Peyer's patch (tissue), 4 donors: ENCODE measurements around the gene RPS2. TPM values are rescaled to one million over a fixed set of nuclear protein-coding genes. Genes with fewer than 3 reads are reported as not detected.

Experiments
- DNase-seq, 3 donors: peaks; one replicate each; pipeline ENCODE4 v3.0.0-alpha.2; 2017 to 2019
- H3K27ac ChIP-seq, 4 donors: fragments of 200-600 bp; sonication (generic); one replicate each; pipeline ENCODE4 v1.5.1; 2016 to 2019
- H3K27me3 ChIP-seq, 2 donors: fragments of 200-600 bp; sonication (generic); one replicate each; pipeline ENCODE4 v1.5.1; 2019
- H3K36me3 ChIP-seq, 3 donors: fragments of 200-600 bp; sonication (generic); one replicate each; pipeline ENCODE4 v1.5.1; 2016 to 2019
- H3K4me1 ChIP-seq, 4 donors: fragments of 200-600 bp; sonication (generic); one replicate each; pipeline ENCODE4 v1.5.1; 2016 to 2019
- H3K4me3 ChIP-seq, 4 donors: fragments of 200-600 bp; sonication (generic); 1 replicate in 3 of 4; 2 replicates in 1 of 4; pipeline ENCODE4 v1.5.1; 2016 to 2019; ENCODE audit warnings: mild to moderate bottlenecking in 1 of 4
- H3K9me3 ChIP-seq, 4 donors: fragments of 200-600 bp; sonication (generic); one replicate each; pipeline ENCODE4 v1.5.1; 2016 to 2019; ENCODE audit warnings: mild to moderate bottlenecking in 1 of 4
- POLR2A ChIP-seq, 2 donors: fragments of 450-650 bp; IDR thresholded peaks; one replicate each; pipeline ENCODE4 v1.5.1; 2017; ENCODE audit warnings: antibody characterized with exemption in 2 of 2, mild to moderate bottlenecking in 2 of 2, moderate library complexity in 2 of 2
- total RNA-seq, 4 donors: library from RNA; depleted of rRNA; stranded (reverse); fragments of >200 nt; gene quantifications; one replicate each; pipeline ENCODE4 v1.1.0, GENCODE V29; 2016
- TF ChIP-seq, protein P1 (sequence below), 6 experiments: fragments of 450-650 bp in 4 of 6; fragments of 200-600 bp in 2 of 6; sonication (generic) in 1 of 6; IDR thresholded peaks; one replicate each; pipeline ENCODE4 v1.5.1; 2017 to 2019; ENCODE audit warnings: antibody characterized with exemption in 6 of 6, mild to moderate bottlenecking in 3 of 6, moderate library complexity in 1 of 6

The RPS2 gene
- total RNA-seq, 4 donors from 2014 or later = 736 to 1,881 (median 1,543) TPM

DNA sequence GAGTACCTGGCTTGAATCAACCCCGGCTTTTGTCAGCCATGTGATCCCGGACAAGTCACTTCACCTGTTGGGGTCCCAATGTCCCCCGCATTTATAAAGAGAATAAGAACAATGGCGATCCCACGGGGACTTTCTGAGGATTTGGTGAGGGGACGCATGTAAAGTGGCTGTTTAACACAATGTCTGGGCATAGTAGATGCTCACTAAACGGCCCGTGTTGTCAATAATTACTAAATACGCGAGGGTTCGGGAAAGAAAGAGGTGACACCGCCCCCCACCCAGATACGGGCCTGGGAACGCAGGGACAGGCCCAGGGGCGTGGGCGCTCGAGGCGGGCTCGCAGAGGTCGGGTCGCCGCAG lies 26.9 kb upstream of the RPS2 start:
- DNase-seq = no peak
- no peak for TF ChIP-seq POLR2A (IDR thresholded peaks at IDR 0.05)
- TF ChIP-seq, protein P1, sequence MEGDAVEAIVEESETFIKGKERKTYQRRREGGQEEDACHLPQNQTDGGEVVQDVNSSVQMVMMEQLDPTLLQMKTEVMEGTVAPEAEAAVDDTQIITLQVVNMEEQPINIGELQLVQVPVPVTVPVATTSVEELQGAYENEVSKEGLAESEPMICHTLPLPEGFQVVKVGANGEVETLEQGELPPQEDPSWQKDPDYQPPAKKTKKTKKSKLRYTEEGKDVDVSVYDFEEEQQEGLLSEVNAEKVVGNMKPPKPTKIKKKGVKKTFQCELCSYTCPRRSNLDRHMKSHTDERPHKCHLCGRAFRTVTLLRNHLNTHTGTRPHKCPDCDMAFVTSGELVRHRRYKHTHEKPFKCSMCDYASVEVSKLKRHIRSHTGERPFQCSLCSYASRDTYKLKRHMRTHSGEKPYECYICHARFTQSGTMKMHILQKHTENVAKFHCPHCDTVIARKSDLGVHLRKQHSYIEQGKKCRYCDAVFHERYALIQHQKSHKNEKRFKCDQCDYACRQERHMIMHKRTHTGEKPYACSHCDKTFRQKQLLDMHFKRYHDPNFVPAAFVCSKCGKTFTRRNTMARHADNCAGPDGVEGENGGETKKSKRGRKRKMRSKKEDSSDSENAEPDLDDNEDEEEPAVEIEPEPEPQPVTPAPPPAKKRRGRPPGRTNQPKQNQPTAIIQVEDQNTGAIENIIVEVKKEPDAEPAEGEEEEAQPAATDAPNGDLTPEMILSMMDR (IDR thresholded peaks at IDR 0.05) = no peak
- peak overlapping the region; percentile 73 to 85 (median 78) for H3K27ac ChIP-seq
- peaks cover 0 to 12% (median 0%) of the 10 kb centered on the region in 3 donors for H3K36me3 ChIP-seq
- peaks cover 3 to 37% (median 15%) of the 10 kb centered on the region in 4 donors for H3K4me1 ChIP-seq
- H3K4me3 ChIP-seq = peak overlapping the region; percentile 12 to 71 (median 42)
- peaks cover 0 to 22% of the 10 kb centered on the region in 2 donors for H3K27me3 ChIP-seq
- peaks cover 0 to 4% (median 0%) of the 10 kb centered on the region in 4 donors for H3K9me3 ChIP-seq

DNA sequence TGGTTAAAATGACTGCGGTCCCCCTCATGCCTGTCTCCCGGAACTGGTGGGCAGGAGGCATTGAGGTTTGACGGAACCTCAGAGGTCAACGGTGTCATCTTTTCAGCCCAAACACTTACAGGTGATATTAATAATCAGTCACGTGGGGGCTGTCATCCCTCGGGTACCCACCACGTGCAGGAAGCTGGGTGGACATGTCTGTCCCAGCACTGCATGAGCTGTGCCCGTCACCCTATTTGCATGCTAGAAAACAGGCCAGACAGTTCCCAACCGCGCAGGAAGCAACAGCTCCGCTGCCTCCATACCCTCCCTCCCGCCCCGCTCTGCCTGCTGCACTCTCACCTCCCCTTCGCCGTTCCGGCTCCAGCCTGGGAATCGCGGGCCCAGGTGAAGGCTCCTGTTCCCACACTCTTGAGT lies 26.5 kb upstream of the RPS2 start:
- H3K4me1 ChIP-seq = peaks cover 3 to 40% (median 15%) of the 10 kb centered on the region in 4 donors
- peak overlapping the region; percentile 18 to 85 (median 80) for H3K27ac ChIP-seq
- DNase-seq = peak in 2 of 3 donors; percentile 93
- peaks cover 0 to 4% (median 0%) of the 10 kb centered on the region in 4 donors for H3K9me3 ChIP-seq
- TF ChIP-seq, protein P1 (IDR thresholded peaks at IDR 0.05) = no peak
- no peak for TF ChIP-seq POLR2A (IDR thresholded peaks at IDR 0.05)
- peaks cover 0 to 16% (median 0%) of the 10 kb centered on the region in 3 donors for H3K36me3 ChIP-seq
- H3K27me3 ChIP-seq = peaks cover 0 to 22% of the 10 kb centered on the region in 2 donors
- H3K4me3 ChIP-seq = peak overlapping the region; percentile 38 to 71 (median 46)

DNA sequence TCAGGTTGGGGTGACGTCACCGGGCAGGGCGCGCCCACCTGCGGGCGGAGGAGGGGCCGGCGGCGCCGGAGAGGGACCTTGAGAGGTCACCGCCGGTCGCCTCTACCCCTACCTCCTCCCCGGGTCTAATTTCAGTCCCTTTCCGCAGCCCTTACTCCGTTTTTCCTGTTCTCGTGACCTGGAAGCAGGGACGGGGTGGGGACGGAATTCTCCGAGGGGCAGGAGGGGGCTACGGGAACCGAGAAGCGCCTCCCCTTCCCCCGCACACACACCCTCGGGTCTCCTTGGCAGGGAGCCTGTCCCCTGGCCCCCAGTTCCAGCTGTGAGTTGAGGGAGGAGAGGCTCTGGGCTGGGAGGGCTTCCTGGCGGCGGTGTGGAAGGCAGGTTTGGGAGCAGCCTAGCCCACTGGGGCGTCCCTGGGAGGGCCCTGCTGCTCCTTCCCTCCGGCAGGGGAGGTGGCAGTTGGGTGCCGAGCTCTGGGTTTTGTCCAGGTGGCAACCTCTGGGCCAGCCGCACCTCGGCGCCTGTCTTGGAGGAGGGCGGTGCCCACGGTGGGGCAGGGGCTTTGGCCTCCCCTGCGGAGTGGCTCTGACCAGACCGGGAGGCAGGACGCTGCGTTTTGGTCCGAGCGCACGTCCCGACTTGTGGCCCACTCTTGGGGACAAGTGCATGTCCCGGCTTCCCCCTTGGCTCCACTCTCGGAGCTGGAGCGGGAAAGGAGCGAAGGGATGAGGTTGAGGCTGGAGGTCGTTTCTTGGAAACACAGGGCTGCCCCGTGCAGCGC lies 25.9 kb upstream of the RPS2 start:
- H3K27ac ChIP-seq = peak overlapping the region; percentile 4 to 85 (median 80)
- peaks cover 0 to 22% of the 10 kb centered on the region in 2 donors for H3K27me3 ChIP-seq
- H3K4me3 ChIP-seq = peak overlapping the region; percentile 46 to 71 (median 52)
- peaks cover 3 to 46% (median 16%) of the 10 kb centered on the region in 4 donors for H3K4me1 ChIP-seq
- TF ChIP-seq POLR2A (IDR thresholded peaks at IDR 0.05) = no peak
- TF ChIP-seq, protein P1 (IDR thresholded peaks at IDR 0.05) = no peak
- peaks cover 0 to 4% (median 0%) of the 10 kb centered on the region in 4 donors for H3K9me3 ChIP-seq
- H3K36me3 ChIP-seq = peaks cover 0 to 22% (median 0%) of the 10 kb centered on the region in 3 donors
- peak in 2 of 3 donors; percentile 86 to 90 for DNase-seq

DNA sequence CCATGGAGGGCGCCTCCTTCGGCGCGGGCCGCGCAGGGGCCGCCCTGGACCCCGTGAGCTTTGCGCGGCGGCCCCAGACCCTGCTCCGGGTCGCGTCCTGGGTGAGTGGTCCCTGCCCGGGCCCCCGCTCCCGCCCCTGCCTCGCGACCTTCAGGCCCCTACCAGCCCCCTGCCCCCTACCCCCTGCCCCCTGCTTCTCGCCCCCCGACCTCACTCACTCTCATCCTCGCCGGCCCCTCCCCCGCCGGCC lies 25.4 kb upstream of the RPS2 start:
- DNase-seq = no peak
- TF ChIP-seq, protein P1 (IDR thresholded peaks at IDR 0.05) = no peak
- no peak for TF ChIP-seq POLR2A (IDR thresholded peaks at IDR 0.05)
- peaks cover 0 to 23% (median 0%) of the 10 kb centered on the region in 3 donors for H3K36me3 ChIP-seq
- peaks cover 0 to 4% (median 0%) of the 10 kb centered on the region in 4 donors for H3K9me3 ChIP-seq
- H3K4me3 ChIP-seq = peak overlapping the region; percentile 46 to 71 (median 52)
- H3K27ac ChIP-seq = peak overlapping the region in 3 of 4 donors; percentile 4 to 85 (median 81)
- peaks cover 3 to 51% (median 20%) of the 10 kb centered on the region in 4 donors for H3K4me1 ChIP-seq
- H3K27me3 ChIP-seq = peaks cover 0 to 22% of the 10 kb centered on the region in 2 donors

DNA sequence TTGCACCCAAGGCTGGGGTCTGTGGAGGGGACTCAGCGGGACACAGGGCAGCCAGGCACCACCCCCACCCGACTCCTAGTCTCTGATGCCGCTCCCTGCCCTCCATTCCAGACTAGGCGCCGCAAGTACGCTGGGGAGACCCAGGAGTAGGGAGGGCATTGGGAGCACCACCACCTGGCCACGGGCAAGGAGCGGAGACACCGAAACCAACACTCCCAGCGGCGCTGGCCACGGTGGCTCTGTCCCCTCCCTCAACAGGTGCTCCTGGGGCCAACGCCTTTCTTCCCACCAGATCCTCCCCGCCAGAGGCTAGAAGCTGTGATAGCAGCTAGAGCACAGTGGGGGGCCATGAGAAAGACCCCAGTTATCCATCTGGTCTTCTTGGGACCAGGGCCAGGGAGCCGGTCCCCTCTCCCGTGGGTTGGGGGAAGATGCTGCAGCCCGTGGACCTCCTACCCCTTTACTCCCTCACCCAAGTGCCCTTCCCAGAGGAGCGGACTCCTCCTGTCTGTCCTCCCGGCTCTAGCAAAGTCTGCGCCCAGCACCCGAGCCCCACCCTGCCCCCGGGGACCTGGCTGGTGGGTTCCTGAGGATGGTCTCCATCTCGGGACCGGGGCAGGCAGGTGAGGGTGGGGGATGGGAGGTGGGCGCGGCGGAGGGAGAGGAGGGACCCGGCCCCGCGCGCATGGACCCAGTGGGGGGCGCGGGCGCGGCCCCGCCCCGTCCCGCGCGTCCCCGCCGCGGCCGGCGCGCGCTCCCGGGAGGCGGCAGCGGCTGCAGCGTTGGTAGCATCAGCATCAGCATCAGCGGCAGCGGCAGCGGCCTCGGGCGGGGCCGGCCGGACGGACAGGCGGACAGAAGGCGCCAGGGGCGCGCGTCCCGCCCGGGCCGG lies 24.8 kb upstream of the RPS2 start, which contains the start of gene SYNGR3:
TSS of gene SYNGR3 (plus strand) at position 762 of the 892 bp plus-strand sequence. CDS start 133 bp downstream, outside the sequence.
- peaks cover 0 to 22% of the 10 kb centered on the region in 2 donors for H3K27me3 ChIP-seq
- H3K36me3 ChIP-seq = peaks cover 0 to 23% (median 0%) of the 10 kb centered on the region in 3 donors
- peaks cover 0 to 4% (median 0%) of the 10 kb centered on the region in 4 donors for H3K9me3 ChIP-seq
- TF ChIP-seq POLR2A (IDR thresholded peaks at IDR 0.05) = no peak
- TF ChIP-seq, protein P1 (IDR thresholded peaks at IDR 0.05) = no peak
- DNase-seq = peak in 1 of 3 donors; percentile 23
- peak within 1 kb of the TSS; percentile 46 to 71 (median 52) for H3K4me3 ChIP-seq
- H3K4me1 ChIP-seq = peaks cover 3 to 57% (median 24%) of the 10 kb centered on the region in 4 donors
- H3K27ac ChIP-seq = peak within 1 kb of the TSS; percentile 4 to 85 (median 80)
